CD14-positive monocyte (primary cell): ENCODE results near the gene SUGCT. TPM values are rescaled to one million over a fixed set of nuclear protein-coding genes. Genes with fewer than 3 reads are reported as not detected.

ENCODE experiments used
- DNase-seq, 3 donors: peaks; one replicate each; pipeline ENCODE4 v3.0.0-alpha.2; 2011 to 2022
- H2AFZ ChIP-seq: 2 replicates; pipeline ENCODE4 v1.6.0; 2012; ENCODE audit warnings: mild to moderate bottlenecking, low read depth, low read length, inconsistent platforms; ENCODE audit not compliant: insufficient read depth, poor library complexity, severe bottlenecking
- H3K27ac ChIP-seq, 2 donors: 1 replicate in 1 of 2; 2 replicates in 1 of 2; pipeline ENCODE4 v1.5.1; 2012 to 2013; ENCODE audit warnings: low read length in 2 of 2, control low read depth in 1 of 2, inconsistent platforms in 1 of 2, low read depth in 1 of 2, mild to moderate bottlenecking in 1 of 2
- H3K27me3 ChIP-seq, 2 donors: one replicate each; pipeline versions ENCODE4 v1.6.0 to v1.6.1; 2011 to 2013; ENCODE audit warnings: low read length in 2 of 2; ENCODE audit not compliant: control insufficient read depth in 2 of 2, insufficient read depth in 2 of 2
- H3K36me3 ChIP-seq, 2 donors: replicated peaks in 1 of 2; 1 replicate in 1 of 2; 2 replicates in 1 of 2; pipeline versions ENCODE4 v1.5.1 to v1.6.1; 2012 to 2013; ENCODE audit warnings: low read length in 2 of 2, control low read depth in 1 of 2, inconsistent platforms in 1 of 2, mild to moderate bottlenecking in 1 of 2; ENCODE audit not compliant: insufficient read depth in 2 of 2, control insufficient read depth in 1 of 2
- H3K4me1 ChIP-seq, 2 donors: 1 replicate in 1 of 2; 2 replicates in 1 of 2; pipeline versions ENCODE4 v1.5.1 to v1.6.1; 2012 to 2013; ENCODE audit warnings: low read length in 2 of 2, control low read depth in 1 of 2, inconsistent platforms in 1 of 2, mild to moderate bottlenecking in 1 of 2, moderate library complexity in 1 of 2; ENCODE audit not compliant: insufficient read depth in 2 of 2, control insufficient read depth in 1 of 2
- H3K4me2 ChIP-seq: replicated peaks from 2 replicates; pipeline ENCODE3; 2012; ENCODE audit warnings: low read length, moderate library complexity, mild to moderate bottlenecking; ENCODE audit not compliant: poor library complexity, severe bottlenecking; ENCODE audit errors: extremely low read depth
- H3K4me3 ChIP-seq, 3 experiments: fragments of 200-600 bp in 1 of 3; sonication (generic) in 1 of 3; replicated peaks in 1 of 3; 1 replicate in 2 of 3; 2 replicates in 1 of 3; pipeline ENCODE4 v1.5.1; 2011 to 2013; ENCODE audit warnings: low read length in 3 of 3, mild to moderate bottlenecking in 3 of 3, control low read depth in 2 of 3, low read depth in 2 of 3, inconsistent platforms in 1 of 3, moderate library complexity in 1 of 3
- H3K79me2 ChIP-seq: 2 replicates; pipeline ENCODE4 v1.6.0; 2012; ENCODE audit warnings: mild to moderate bottlenecking, control low read depth, inconsistent platforms, low read length, moderate library complexity; ENCODE audit not compliant: insufficient read depth
- H3K9ac ChIP-seq: 2 replicates; pipeline ENCODE4 v1.6.0; 2017; ENCODE audit warnings: low read length, mild to moderate bottlenecking; ENCODE audit not compliant: insufficient read depth, poor library complexity, severe bottlenecking
- H3K9me3 ChIP-seq, 2 donors: replicated peaks in 1 of 2; 1 replicate in 1 of 2; 2 replicates in 1 of 2; pipeline versions ENCODE4 v1.5.1 to v1.6.1; 2012 to 2013; ENCODE audit warnings: low read length in 2 of 2, control low read depth in 1 of 2; ENCODE audit not compliant: control insufficient read depth in 1 of 2, insufficient read depth in 1 of 2
- H4K20me1 ChIP-seq: 2 replicates; pipeline ENCODE4 v1.6.0; 2012; ENCODE audit warnings: mild to moderate bottlenecking, low read length, control low read depth, moderate library complexity; ENCODE audit not compliant: insufficient read depth
- H3K27ac Mint-ChIP-seq, 7 donors: one replicate each; pipeline ENCODE4 v1.8.0; 2020; ENCODE audit warnings: mild to moderate bottlenecking in 7 of 7, mixed read lengths in 7 of 7, moderate library complexity in 6 of 7, inconsistent platforms in 2 of 7
- H3K27me3 Mint-ChIP-seq, 3 donors: one replicate each; pipeline ENCODE4 v1.8.0; 2021 to 2022; ENCODE audit warnings: low read depth in 3 of 3, mild to moderate bottlenecking in 3 of 3, mixed read lengths in 3 of 3, moderate library complexity in 3 of 3, inconsistent platforms in 1 of 3
- H3K36me3 Mint-ChIP-seq, 2 donors: one replicate each; pipeline ENCODE4 v1.8.0; 2020; ENCODE audit warnings: mixed read lengths in 2 of 2, inconsistent platforms in 1 of 2, mild to moderate bottlenecking in 1 of 2
- H3K4me1 Mint-ChIP-seq: one replicate; pipeline ENCODE4 v1.8.0; 2020; ENCODE audit warnings: mild to moderate bottlenecking, mixed read lengths
- H3K4me3 Mint-ChIP-seq, 2 donors: one replicate each; pipeline ENCODE4 v1.8.0; 2020; ENCODE audit warnings: mild to moderate bottlenecking in 2 of 2, mixed read lengths in 2 of 2, moderate library complexity in 1 of 2
- H3K9me3 Mint-ChIP-seq, 7 donors: one replicate each; pipeline ENCODE4 v1.8.0; 2020 to 2022; ENCODE audit warnings: mixed read lengths in 7 of 7, mild to moderate bottlenecking in 6 of 7, moderate library complexity in 6 of 7, inconsistent platforms in 2 of 7
- CTCF ChIP-seq: fragments of 200-600 bp; IDR thresholded peaks from one replicate; pipeline ENCODE4 v1.8.0; 2022; ENCODE audit warnings: antibody characterized with exemption, mild to moderate bottlenecking
- WGBS: methylation state at CpG from one replicate; pipeline ENCODE4 v1.1.5; 2013; ENCODE audit warnings: missing lambda C conversion rate; ENCODE audit not compliant: insufficient coverage; 5-methylcytosine and 5-hydroxymethylcytosine counted together
- intact Hi-C, 2 donors: fragments of 100-400 bp; cut with micrococcal nuclease; formaldehyde crosslinking; loops; one replicate each; pipeline versions ENCODE4 v1.15.0 to v1.15.1; 2023
- polyA plus RNA-seq, 3 donors: library from polyadenylated mRNA; depleted of rRNA in 1 of 3; unstranded in 2 of 3; stranded (reverse) in 1 of 3; fragments of 300-500 nt in 2 of 3; fragments of >200 nt in 1 of 3; fragmentation: Illumina TruSeq in 2 of 3; gene quantifications; 1 replicate in 2 of 3; 2 replicates in 1 of 3; pipeline ENCODE4 v1.2.3, GENCODE V29; 2012 to 2021

The SUGCT gene
- polyA plus RNA-seq, 3 donors, result not detected

- H2AFZ ChIP-seq, result no peak overlapping the region
- intact Hi-C loops, result no loop called here
- DNase-seq, result no peak
- Mint-ChIP-seq H3K27ac (no peak overlapping the region), H3K4me3 (no peak overlapping the region), H3K9me3 (peaks cover 0 to 4% (median 0%) of the 10 kb centered on the region in 7 donors), H3K36me3 (no peaks in the 10 kb centered on the region), H3K4me1 (no peaks in the 10 kb centered on the region), H3K27me3 (peaks cover 0 to 1% (median 0%) of the 10 kb centered on the region in 3 donors)
- H3K27me3 ChIP-seq, result no peaks in the 10 kb centered on the region
- no peaks in the 10 kb centered on the region for H3K79me2 ChIP-seq
- TF ChIP-seq CTCF, result no peak
- no peaks in the 10 kb centered on the region for H4K20me1 ChIP-seq
- no peak overlapping the region for H3K27ac ChIP-seq
- H3K9ac ChIP-seq, result no peak overlapping the region
- H3K9me3 ChIP-seq, result peaks cover 0 to 5% of the 10 kb centered on the region in 2 donors
- H3K4me1 ChIP-seq, result no peaks in the 10 kb centered on the region
- H3K4me2 ChIP-seq, result no peak overlapping the region
- no peak overlapping the region for H3K4me3 ChIP-seq
- no CpG with 5 or more reads among the region's 2 CpGs for WGBS
- no peaks in the 10 kb centered on the region for H3K36me3 ChIP-seq
These were observed 649.4 kb downstream of the SUGCT start for GRCh38 chr7:40784176-40784575.

- Mint-ChIP-seq H3K27me3 (no peaks in the 10 kb centered on the region), H3K4me1 (no peaks in the 10 kb centered on the region), H3K27ac (no peak overlapping the region), H3K36me3 (no peaks in the 10 kb centered on the region), H3K4me3 (no peak overlapping the region), H3K9me3 (peaks cover 0 to 5% (median 4%) of the 10 kb centered on the region in 7 donors)
- Histone ChIP-seq H3K9ac (no peak overlapping the region), H3K36me3 (no peaks in the 10 kb centered on the region), H3K4me2 (no peak overlapping the region), H3K9me3 (peaks cover 0 to 5% of the 10 kb centered on the region in 2 donors), H4K20me1 (no peaks in the 10 kb centered on the region), H3K27me3 (no peaks in the 10 kb centered on the region), H3K4me1 (no peaks in the 10 kb centered on the region), H3K79me2 (no peaks in the 10 kb centered on the region), H3K27ac (no peak overlapping the region), H3K4me3 (no peak overlapping the region), H2AFZ (no peak overlapping the region)
- DNase-seq, result no peak
- intact Hi-C loops, result no loop called here
- TF ChIP-seq CTCF, result no peak
- WGBS, result no CpG with 5 or more reads among the region's 1 CpG
These were observed 652.1 kb downstream of the SUGCT start for GRCh38 chr7:40786909-40787308.
